H1 (cell line): ENCODE data around the gene SCUBE2. TPM values are rescaled to one million over a fixed set of nuclear protein-coding genes. Genes with fewer than 3 reads are reported as not detected.

Source experiments
- CTCF ChIA-PET: fragments of 300-600 bp; sonication (Branson Sonifier 250); formaldehyde crosslinking; loops from one replicate; lab custom pipeline; 2021; ENCODE audit not compliant: partially characterized antibody; lab: Charles Lee
- POLR2A ChIA-PET: fragments of 300-600 bp; sonication (Branson Sonifier 250); formaldehyde crosslinking; loops from one replicate; lab custom pipeline; 2021; ENCODE audit warnings: inconsistent platforms; ENCODE audit not compliant: partially characterized antibody; lab: Charles Lee
- DNase-seq, 2 experiments: peaks; one replicate each; pipeline versions ENCODE4 v3.0.0 to v3.0.0-alpha.2; 2010 to 2022; ENCODE audit warnings: low spot score in 2 of 2, low read depth in 1 of 2, mixed read lengths in 1 of 2
- FAIRE-seq: peaks from 2 replicates; lab custom pipeline; 2011; peaks lifted over from hg19 to GRCh38; lab: Jason Lieb, UNC
- H2AFZ ChIP-seq: 2 replicates; pipeline ENCODE4 v1.8.1; 2012; ENCODE audit warnings: low read length, inconsistent platforms
- H2AK5ac ChIP-seq: 2 replicates; pipeline ENCODE4 v1.6.1; 2013; ENCODE audit warnings: low read depth, low read length
- H2BK120ac ChIP-seq: replicated peaks from 2 replicates; pipeline ENCODE3; 2013; ENCODE audit warnings: low read depth, low read length, inconsistent platforms
- H2BK12ac ChIP-seq: 2 replicates; pipeline ENCODE4 v1.6.1; 2013; ENCODE audit warnings: low read depth, low read length
- H2BK15ac ChIP-seq: 2 replicates; pipeline ENCODE4 v1.6.1; 2013; ENCODE audit warnings: low read length
- H2BK20ac ChIP-seq: 2 replicates; pipeline ENCODE4 v1.6.1; 2013; ENCODE audit warnings: low read length
- H2BK5ac ChIP-seq: 2 replicates; pipeline ENCODE4 v1.6.1; 2013; ENCODE audit warnings: low read depth, low read length
- H3K14ac ChIP-seq: 2 replicates; pipeline ENCODE4 v1.6.1; 2013; ENCODE audit warnings: inconsistent platforms; ENCODE audit not compliant: insufficient read length
- H3K18ac ChIP-seq: 2 replicates; pipeline ENCODE4 v1.6.1; 2013; ENCODE audit warnings: low read length; ENCODE audit errors: extremely low read depth
- H3K23ac ChIP-seq: 2 replicates; pipeline ENCODE4 v1.6.1; 2013; ENCODE audit warnings: inconsistent platforms; ENCODE audit not compliant: insufficient read length
- H3K23me2 ChIP-seq: 2 replicates; pipeline ENCODE4 v1.6.1; 2013; ENCODE audit warnings: low read depth, low read length
- H3K27ac ChIP-seq: 2 replicates; pipeline ENCODE4 v1.6.1; 2011; ENCODE audit warnings: low read depth, low read length, inconsistent platforms
- H3K27me3 ChIP-seq, 4 experiments: replicated peaks in 1 of 4; 1 replicate in 1 of 4; 2 replicates in 3 of 4; pipeline versions ENCODE4 v1.6.1 to v1.8.1; 2011 to 2013; ENCODE audit warnings: low read length in 3 of 4, mild to moderate bottlenecking in 3 of 4, inconsistent platforms in 2 of 4, mixed read lengths in 2 of 4, moderate library complexity in 1 of 4; ENCODE audit not compliant: control insufficient read depth in 3 of 4, insufficient read depth in 3 of 4; ENCODE audit errors: extremely low read depth in 1 of 4
- H3K36me3 ChIP-seq, 4 experiments: 2 replicates each; pipeline versions ENCODE4 v1.6.1 to v1.8.1; 2011 to 2013; ENCODE audit warnings: mild to moderate bottlenecking in 4 of 4, low read length in 3 of 4, moderate library complexity in 2 of 4, control low read depth in 1 of 4, inconsistent platforms in 1 of 4; ENCODE audit not compliant: insufficient read depth in 4 of 4, control insufficient read depth in 2 of 4
- H3K4ac ChIP-seq: replicated peaks from 2 replicates; pipeline ENCODE3; 2013; ENCODE audit warnings: low read length, low read depth, mixed read lengths, inconsistent platforms; ENCODE audit not compliant: insufficient read length
- H3K4me1 ChIP-seq, 4 experiments: replicated peaks in 1 of 4; 1 replicate in 1 of 4; 2 replicates in 3 of 4; pipeline versions ENCODE4 v1.6.1 to v1.8.1; 2011 to 2013; ENCODE audit warnings: low read length in 3 of 4, inconsistent platforms in 2 of 4, mixed read lengths in 1 of 4; ENCODE audit not compliant: insufficient read depth in 4 of 4, control insufficient read depth in 3 of 4
- H3K4me2 ChIP-seq, 2 experiments: 2 replicates each; pipeline versions ENCODE4 v1.6.1 to v1.8.1; 2011 to 2013; ENCODE audit warnings: low read depth in 2 of 2, low read length in 2 of 2, control low read depth in 1 of 2, inconsistent platforms in 1 of 2, mild to moderate bottlenecking in 1 of 2; ENCODE audit not compliant: insufficient read depth in 1 of 2
- H3K4me3 ChIP-seq, 4 experiments: fragments of 200-600, 300-600 bp in 1 of 4; sonication (generic), shearing (Covaris generic), sonication (Bioruptor Twin) in 1 of 4; 2 replicates each; pipeline versions ENCODE4 v1.5.1 to v1.8.1; 2011 to 2016; ENCODE audit warnings: low read length in 4 of 4, low read depth in 3 of 4, control low read depth in 2 of 4, inconsistent platforms in 2 of 4, mild to moderate bottlenecking in 2 of 4, mixed read lengths in 1 of 4, moderate library complexity in 1 of 4; ENCODE audit not compliant: insufficient read depth in 2 of 4; ENCODE audit errors: extremely low read depth in 1 of 4
- H3K56ac ChIP-seq: replicated peaks from 2 replicates; pipeline ENCODE3; 2013; ENCODE audit warnings: low read depth, mild to moderate bottlenecking, mixed read lengths, low read length, inconsistent platforms; ENCODE audit not compliant: insufficient read length
- H3K79me1 ChIP-seq: 2 replicates; pipeline ENCODE4 v1.6.1; 2013; ENCODE audit warnings: low read depth, low read length, control low read depth
- H3K79me2 ChIP-seq, 2 experiments: 2 replicates each; pipeline versions ENCODE4 v1.6.1 to v1.8.1; 2012 to 2013; ENCODE audit warnings: low read length in 2 of 2, mild to moderate bottlenecking in 2 of 2, inconsistent platforms in 1 of 2; ENCODE audit not compliant: insufficient read depth in 2 of 2, control insufficient read depth in 1 of 2
- H3K9ac ChIP-seq, 4 experiments: replicated peaks in 1 of 4; 1 replicate in 1 of 4; 2 replicates in 3 of 4; pipeline versions ENCODE4 v1.6.1 to v1.8.1; 2011 to 2013; ENCODE audit warnings: low read depth in 3 of 4, low read length in 3 of 4, control low read depth in 2 of 4, mild to moderate bottlenecking in 2 of 4, moderate library complexity in 2 of 4, inconsistent platforms in 1 of 4; ENCODE audit errors: extremely low read depth in 1 of 4
- H3K9me3 ChIP-seq, 2 experiments: 2 replicates each; pipeline versions ENCODE4 v1.6.1 to v1.8.1; 2012 to 2013; ENCODE audit warnings: mild to moderate bottlenecking in 2 of 2, moderate library complexity in 2 of 2, control low read depth in 1 of 2, inconsistent platforms in 1 of 2, low read depth in 1 of 2, low read length in 1 of 2, mixed read lengths in 1 of 2; ENCODE audit not compliant: insufficient read depth in 2 of 2
- H4K20me1 ChIP-seq, 2 experiments: replicated peaks in 1 of 2; 2 replicates each; pipeline versions ENCODE3 to v1.8.1; 2011 to 2013; ENCODE audit warnings: inconsistent platforms in 2 of 2, low read length in 2 of 2, mild to moderate bottlenecking in 1 of 2; ENCODE audit not compliant: insufficient read depth in 2 of 2, control insufficient read depth in 1 of 2
- H4K5ac ChIP-seq: 2 replicates; pipeline ENCODE4 v1.6.1; 2013; ENCODE audit warnings: low read length, low read depth, mixed read lengths, inconsistent platforms; ENCODE audit not compliant: insufficient read length
- H4K8ac ChIP-seq: 2 replicates; pipeline ENCODE4 v1.8.0; 2013; ENCODE audit warnings: mild to moderate bottlenecking, moderate library complexity, low read length, inconsistent platforms; ENCODE audit not compliant: insufficient read depth; ENCODE audit errors: extremely low read depth
- H4K91ac ChIP-seq: replicated peaks from 2 replicates; pipeline ENCODE3; 2013; ENCODE audit warnings: low read length, mixed read lengths, inconsistent platforms; ENCODE audit not compliant: insufficient read length
- ATF3 ChIP-seq: IDR thresholded peaks from 2 replicates; pipeline ENCODE4 v1.6.1; 2011; ENCODE audit warnings: low read depth, mild to moderate bottlenecking, low read length; ENCODE audit not compliant: insufficient read depth
- CBX8 ChIP-seq: fragments of 300-800, 300-1000 bp; sonication (generic); IDR thresholded peaks from 2 replicates; pipeline ENCODE4 v1.7.1; 2016; ENCODE audit warnings: low read depth, low read length, borderline replicate concordance
- CREB1 ChIP-seq: IDR thresholded peaks from 2 replicates; pipeline ENCODE4 v1.6.1; 2012; ENCODE audit warnings: inconsistent platforms
- HDAC2 ChIP-seq, 2 experiments: fragments of 300-600 bp in 1 of 2; sonication (generic) in 1 of 2; IDR thresholded peaks; 2 replicates each; pipeline ENCODE4 v1.6.1; 2011 to 2012; ENCODE audit warnings: low read depth in 2 of 2, low read length in 2 of 2, mild to moderate bottlenecking in 2 of 2, moderate library complexity in 2 of 2, borderline replicate concordance in 1 of 2, inconsistent platforms in 1 of 2
- MAFK ChIP-seq: IDR thresholded peaks from 2 replicates; pipeline ENCODE4 v1.6.1; 2012; ENCODE audit warnings: low read depth, mild to moderate bottlenecking, improper control_type of control experiment, low read length
- NANOG ChIP-seq: IDR thresholded peaks from 2 replicates; pipeline ENCODE4 v1.6.1; 2011; ENCODE audit warnings: low read length, low read depth, mild to moderate bottlenecking, inconsistent platforms; ENCODE audit not compliant: insufficient read depth, poor library complexity, severe bottlenecking
- POLR2A ChIP-seq, 2 experiments: IDR thresholded peaks; 1 replicate in 1 of 2; 2 replicates in 1 of 2; pipeline ENCODE4 v1.6.1; 2011; ENCODE audit warnings: low read depth in 2 of 2, low read length in 2 of 2, mild to moderate bottlenecking in 2 of 2; ENCODE audit errors: control extremely low read depth in 1 of 2
- RAD21 ChIP-seq, 2 experiments: IDR thresholded peaks in 1 of 2; conservative IDR thresholded peaks in 1 of 2; 2 replicates each; pipeline ENCODE4 v1.6.1; 2011; ENCODE audit warnings: low read depth in 2 of 2, low read length in 2 of 2, improper control_type of control experiment in 1 of 2, inconsistent platforms in 1 of 2, mild to moderate bottlenecking in 1 of 2, moderate library complexity in 1 of 2
- SAP30 ChIP-seq: fragments of 300-600 bp; sonication (generic); IDR thresholded peaks from 2 replicates; pipeline ENCODE4 v1.7.1; 2012; ENCODE audit warnings: low read length, moderate library complexity, mild to moderate bottlenecking, inconsistent platforms; ENCODE audit not compliant: insufficient read depth, insufficient replicate concordance
- SIN3A ChIP-seq, 2 experiments: IDR thresholded peaks in 1 of 2; conservative IDR thresholded peaks in 1 of 2; 2 replicates each; pipeline ENCODE4 v1.6.1; 2011 to 2012; ENCODE audit warnings: low read length in 2 of 2, improper control_type of control experiment in 1 of 2, low read depth in 1 of 2, mild to moderate bottlenecking in 1 of 2
- SP2 ChIP-seq: IDR thresholded peaks from 2 replicates; pipeline ENCODE4 v1.6.1; 2012; ENCODE audit warnings: mild to moderate bottlenecking, low read length, inconsistent platforms
- SP4 ChIP-seq: IDR thresholded peaks from 2 replicates; pipeline ENCODE4 v1.6.1; 2012; ENCODE audit warnings: low read length, inconsistent platforms
- YY1 ChIP-seq: IDR thresholded peaks from 2 replicates; pipeline ENCODE4 v1.6.1; 2011; ENCODE audit warnings: low read depth, mild to moderate bottlenecking, low read length
- WGBS, 2 experiments: shearing (Covaris generic) in 1 of 2; methylation state at CpG; one replicate each; pipeline versions ENCODE4 v1.1.6 to v1.1.7; 2013 to 2015; ENCODE audit warnings: low lambda C conversion rate in 2 of 2, mixed read lengths in 2 of 2, inconsistent platforms in 1 of 2, low coverage in 1 of 2, missing lambda C conversion rate in 1 of 2; ENCODE audit not compliant: insufficient replicate concordance in 2 of 2, insufficient coverage in 1 of 2, insufficient read length in 1 of 2; ENCODE audit errors: extremely low coverage in 1 of 2, missing lambda C conversion rate in 1 of 2; 5-methylcytosine and 5-hydroxymethylcytosine counted together
- polyA plus RNA-seq, 7 experiments: library from polyadenylated mRNA; depleted of rRNA in 3 of 7; stranded (reverse) in 5 of 7; unstranded in 2 of 7; fragments of >200 nt in 5 of 7; fragments of 200-250 nt in 2 of 7; gene quantifications; 1 replicate in 5 of 7; 2 replicates in 1 of 7; 4 replicates in 1 of 7; pipeline versions ENCODE4 v1.2.1 to v1.2.3, GENCODE V29; 2011 to 2013; ENCODE audit warnings: missing spikeins in 2 of 7, mixed read lengths in 2 of 7
- total RNA-seq: library from RNA; stranded (reverse); fragmentation: NEBNext Ultra II Directional; extraction: Animal tissue kit (Norgen Biotek cat#: 25700); gene quantifications from 2 replicates; pipeline ENCODE4 v1.2.1, GENCODE V29; 2021

SCUBE2 gene
- total and polyA plus RNA-seq, 2 of the 8 experiments (the other 6 are each of a cell fraction or from before 2014, with no cell fraction given) = 0.29 to 1.2 TPM

GRCh38 chr11:9133956-9134355, 42.6 kb upstream of the SCUBE2 start:
- H4K91ac ChIP-seq = no peak overlapping the region
- no peak overlapping the region for H2BK5ac ChIP-seq
- no peak overlapping the region for H2AFZ ChIP-seq
- H4K5ac ChIP-seq = no peak overlapping the region
- ChIA-PET POLR2A (no interaction called here), CTCF (interaction anchor here (0.9 to 6.6 kb wide), 8 partner anchors 8 to 373 kb away, joined by 3 to 41 read pairs (median 4); no protein-coding TSS in a partner anchor)
- H2BK120ac ChIP-seq = no peak overlapping the region
- no peak overlapping the region for H2BK15ac ChIP-seq
- H4K8ac ChIP-seq = no peak overlapping the region
- H3K27ac ChIP-seq = no peak overlapping the region
- no peaks in the 10 kb centered on the region for H3K79me1 ChIP-seq
- no peak overlapping the region for H3K23ac ChIP-seq
- H3K9me3 ChIP-seq = no peaks in the 10 kb centered on the region
- no peaks in the 10 kb centered on the region for H3K79me2 ChIP-seq
- H3K4me1 ChIP-seq = peaks cover 0 to 12% (median 2%) of the 10 kb centered on the region in 4 experiments; a peak in 3 of 7 replicates
- peaks cover 0 to 2% of the 10 kb centered on the region in 2 experiments for H4K20me1 ChIP-seq
- no peak overlapping the region for H3K4me2 ChIP-seq
- no peak overlapping the region for H3K14ac ChIP-seq
- H2BK12ac ChIP-seq = no peak overlapping the region
- H3K4me3 ChIP-seq = no peak overlapping the region
- FAIRE-seq (no peak), DNase-seq (no peak)
- H3K23me2 ChIP-seq = no peaks in the 10 kb centered on the region
- H3K4ac ChIP-seq = no peak overlapping the region
- no peak overlapping the region for H2BK20ac ChIP-seq
- H3K9ac ChIP-seq = no peak overlapping the region
- H3K36me3 ChIP-seq = peaks cover 0 to 4% (median 2%) of the 10 kb centered on the region in 4 experiments; a peak in 3 of 8 replicates
- 100% methylated on average over 2 of the region's 2 CpGs; no CpG with 5 or more reads in 1 of the 2 experiments for WGBS, 2 experiments
- no peak overlapping the region for H3K56ac ChIP-seq
- no peaks in the 10 kb centered on the region for H3K27me3 ChIP-seq
- no peak overlapping the region for H3K18ac ChIP-seq
- no peak overlapping the region for H2AK5ac ChIP-seq
- no peak for TF ChIP-seq RAD21 (IDR thresholded peaks at IDR 0.05 in 1 of 2, conservative IDR thresholded peaks at IDR 0.05 in 1 of 2; ENCODE audit: low read depth in 2 of 2, low read length in 2 of 2)
- no peak for TF ChIP-seq MAFK
- no peak for TF ChIP-seq CREB1
- TF ChIP-seq YY1 = no peak
- TF ChIP-seq SP4 = no peak
- TF ChIP-seq SP2 = no peak
- no peak for TF ChIP-seq ATF3
- no peak for TF ChIP-seq HDAC2 (IDR thresholded peaks at IDR 0.05; ENCODE audit: borderline replicate concordance in 1 of 2, low read depth in 2 of 2, low read length in 2 of 2)
- no peak for TF ChIP-seq SAP30
- TF ChIP-seq POLR2A (IDR thresholded peaks at IDR 0.05; ENCODE audit: control extremely low read depth in 1 of 2, low read depth in 2 of 2, low read length in 2 of 2) = no peak
- no peak for TF ChIP-seq SIN3A (conservative IDR thresholded peaks at IDR 0.05 in 1 of 2, IDR thresholded peaks at IDR 0.05 in 1 of 2; ENCODE audit: low read depth in 1 of 2, low read length in 2 of 2)
- no peak for TF ChIP-seq CBX8
- no peak for TF ChIP-seq NANOG
